HG03442 (cell line): ENCODE measurements around the gene AQP6.

Experiments used
- ATAC-seq: cut with Tn5 transposase; IDR thresholded peaks from one replicate; pipeline ENCODE4 v1.9.1; 2021; ENCODE audit warnings: mild to moderate bottlenecking, moderate library complexity; ENCODE audit not compliant: unreplicated experiment

The AQP6 gene, protein sequence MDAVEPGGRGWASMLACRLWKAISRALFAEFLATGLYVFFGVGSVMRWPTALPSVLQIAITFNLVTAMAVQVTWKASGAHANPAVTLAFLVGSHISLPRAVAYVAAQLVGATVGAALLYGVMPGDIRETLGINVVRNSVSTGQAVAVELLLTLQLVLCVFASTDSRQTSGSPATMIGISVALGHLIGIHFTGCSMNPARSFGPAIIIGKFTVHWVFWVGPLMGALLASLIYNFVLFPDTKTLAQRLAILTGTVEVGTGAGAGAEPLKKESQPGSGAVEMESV

DNA sequence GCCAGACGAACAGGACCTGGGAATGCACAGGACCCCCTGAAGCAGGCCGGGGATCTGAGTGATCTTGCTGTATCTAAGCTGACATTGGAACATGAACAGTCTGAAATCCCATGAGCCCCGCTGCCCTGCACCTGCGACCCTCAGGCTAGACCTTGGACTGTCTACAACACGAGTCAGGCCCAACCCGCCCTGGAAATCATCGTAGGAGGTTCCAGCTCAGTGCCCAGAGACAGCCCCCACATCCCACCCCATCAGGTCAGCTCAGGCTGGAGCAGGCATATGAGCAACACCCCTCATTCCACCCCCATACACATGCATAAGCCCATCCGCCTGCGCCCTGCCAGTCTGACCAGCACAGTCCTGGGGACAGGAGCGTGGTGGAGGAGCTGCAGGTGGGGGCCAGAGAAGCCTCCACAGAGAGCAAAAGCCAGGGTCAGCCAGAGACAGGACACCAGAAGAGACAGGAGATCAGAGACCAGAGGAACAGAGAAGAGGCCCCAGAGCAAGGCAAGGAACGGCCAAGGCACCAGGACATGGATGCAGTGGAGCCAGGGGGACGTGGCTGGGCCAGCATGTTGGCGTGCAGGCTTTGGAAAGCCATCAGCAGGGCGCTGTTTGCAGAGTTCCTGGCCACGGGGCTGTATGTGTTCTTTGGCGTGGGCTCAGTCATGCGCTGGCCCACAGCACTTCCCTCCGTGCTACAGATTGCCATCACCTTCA is at the start of gene AQP6:
Gene AQP6, plus strand, starts transcription at position 307 of the 720 bp plus-strand sequence. Its CDS starts 227 bp downstream, at position 534.
- ATAC-seq: no peak

DNA sequence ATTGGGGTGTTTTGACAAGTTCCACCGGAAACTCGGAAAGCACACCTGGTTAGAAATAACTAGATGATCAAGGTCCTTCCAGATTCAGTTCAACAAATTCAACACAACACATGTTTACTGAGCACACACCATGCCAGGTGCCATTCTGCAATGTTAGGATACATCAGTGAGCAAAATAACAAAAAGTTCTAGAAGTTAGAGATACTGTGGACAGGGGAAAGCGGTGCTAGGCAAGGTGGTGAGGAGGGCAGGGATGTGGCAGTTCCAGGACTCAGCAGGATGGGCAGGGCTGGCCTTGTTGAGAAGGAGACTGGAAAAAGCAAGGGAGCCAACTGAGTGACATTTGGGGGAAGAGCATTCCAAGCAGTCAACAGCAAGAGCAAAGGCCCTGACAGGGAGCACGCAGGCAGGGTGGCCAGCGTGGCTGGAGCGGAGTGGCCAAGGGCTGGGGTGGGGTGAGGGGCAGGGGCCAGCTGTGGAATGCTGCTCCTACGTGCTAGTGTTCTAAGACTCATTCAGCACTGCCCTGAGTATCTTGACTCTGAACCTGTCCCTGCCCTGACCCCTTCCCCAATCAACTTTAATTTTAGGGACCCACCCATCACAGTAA is 49.6 kb upstream of the AQP6 start:
- no peak for ATAC-seq

DNA sequence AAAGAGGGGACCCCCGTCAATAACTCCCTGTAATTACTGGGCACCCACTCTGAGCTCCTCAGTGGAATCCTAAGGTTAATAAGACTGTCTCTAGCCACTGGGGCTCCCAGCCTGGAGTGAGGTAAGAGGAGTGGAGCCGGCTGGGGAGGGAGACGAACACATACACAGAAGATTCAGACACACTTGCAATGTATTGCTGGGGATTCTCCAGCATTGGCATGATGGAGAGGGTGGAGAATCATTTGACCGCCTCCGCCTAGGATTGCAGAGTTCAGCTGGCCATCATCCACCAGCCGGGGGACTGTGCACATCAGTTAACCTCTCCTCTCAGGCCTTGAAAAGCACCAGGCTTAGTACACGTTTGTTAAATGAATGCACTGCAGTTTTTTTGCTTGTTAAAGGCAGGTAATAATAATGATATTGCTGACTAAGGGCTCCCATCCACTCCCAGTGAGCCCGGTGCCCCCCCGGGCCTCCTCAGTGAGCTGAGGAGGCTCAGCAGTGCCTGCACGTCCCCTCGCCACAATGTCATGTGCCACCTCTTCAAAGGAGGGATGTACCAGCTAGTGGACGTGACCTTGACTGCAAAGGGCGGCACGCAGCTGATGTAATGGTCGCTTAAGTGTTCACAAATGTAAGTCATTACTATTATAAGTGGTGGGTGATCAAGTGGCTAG is 48.7 kb upstream of the AQP6 start:
- no peak for ATAC-seq

DNA sequence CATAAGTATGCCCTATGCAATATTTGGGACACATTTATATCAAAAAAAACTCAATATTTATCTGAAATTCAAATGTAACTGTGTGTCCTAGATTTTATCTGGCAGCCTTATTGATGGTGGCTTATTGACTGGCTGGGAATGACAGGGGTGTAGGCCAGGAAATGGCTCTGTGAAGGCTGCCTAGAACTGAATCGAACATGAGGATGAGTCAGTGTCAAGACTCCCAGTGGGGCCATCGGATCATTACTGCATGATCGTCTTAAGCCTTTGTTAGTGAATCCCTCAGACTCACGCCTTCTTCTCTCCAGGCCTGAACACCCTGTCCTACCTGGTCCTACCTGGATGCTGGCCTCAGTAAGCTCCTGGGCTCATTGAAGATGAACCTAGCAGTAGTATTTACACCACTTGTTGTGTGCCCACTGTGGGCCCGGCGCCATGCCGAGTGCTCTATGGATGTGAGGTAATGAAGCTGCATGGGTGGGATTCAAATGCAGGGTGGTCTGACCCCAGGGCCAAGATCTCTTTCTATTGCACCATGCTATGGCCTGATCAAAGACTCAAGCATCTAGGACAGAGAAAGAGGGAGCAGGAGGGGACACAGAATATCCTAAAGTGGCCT is 48.0 kb upstream of the AQP6 start:
- no peak for ATAC-seq

DNA sequence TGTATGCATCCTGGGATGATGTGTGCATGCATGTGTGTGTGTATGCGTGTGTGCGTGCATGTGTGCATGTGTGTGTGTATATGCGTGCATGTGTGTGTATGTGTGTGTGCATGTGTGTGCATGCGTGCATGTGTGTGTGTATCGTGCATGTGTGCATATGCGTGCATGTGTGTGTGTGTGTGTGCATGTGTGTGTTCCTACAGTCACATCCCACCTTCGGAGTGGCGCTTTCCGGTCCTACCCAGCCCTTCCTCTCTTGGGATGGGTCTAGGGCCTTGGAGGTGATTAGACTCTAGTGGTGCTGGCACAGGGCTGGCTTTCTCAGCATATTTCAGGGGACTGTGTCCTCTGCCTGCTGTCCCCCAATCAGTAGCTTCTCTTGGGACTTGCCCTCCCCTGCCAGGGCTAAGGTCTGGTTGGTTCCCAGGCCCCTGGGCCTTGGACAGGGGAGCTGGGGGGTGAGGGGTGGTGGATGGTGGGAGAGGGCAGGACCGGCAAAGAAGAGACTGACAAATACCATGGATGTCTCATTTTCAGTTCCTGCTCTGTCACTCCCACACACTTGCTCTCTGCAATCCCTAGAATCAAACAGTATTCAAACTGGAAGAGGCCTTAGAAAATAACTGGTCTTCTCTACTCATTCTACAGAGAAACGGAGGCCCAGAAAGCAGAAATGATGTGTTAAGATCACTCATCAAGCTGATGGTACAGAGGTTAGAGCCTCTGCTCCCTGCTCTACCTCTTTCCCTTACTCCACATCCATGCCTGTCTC is 47.1 kb upstream of the AQP6 start:
- no peak for ATAC-seq

DNA sequence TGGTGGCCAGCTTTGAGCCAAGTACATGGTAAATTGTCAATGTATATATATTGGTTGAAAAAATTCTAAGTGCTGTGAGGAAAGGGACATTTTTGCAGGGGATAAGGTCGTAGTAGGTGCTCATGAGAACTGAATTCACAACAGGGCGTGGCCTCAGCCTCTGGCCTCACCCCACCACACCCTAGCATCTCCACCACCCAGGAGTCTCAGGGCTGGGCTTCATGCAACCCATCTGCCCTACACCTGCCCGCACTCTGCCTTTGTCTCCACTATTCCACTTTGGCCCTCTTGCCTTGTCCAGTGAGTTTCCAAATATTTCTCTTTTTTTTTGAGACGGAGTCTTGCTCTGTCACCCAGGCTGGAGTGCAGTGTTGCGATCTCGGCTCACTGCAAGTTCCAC is 44.3 kb upstream of the AQP6 start:
- no peak for ATAC-seq

DNA sequence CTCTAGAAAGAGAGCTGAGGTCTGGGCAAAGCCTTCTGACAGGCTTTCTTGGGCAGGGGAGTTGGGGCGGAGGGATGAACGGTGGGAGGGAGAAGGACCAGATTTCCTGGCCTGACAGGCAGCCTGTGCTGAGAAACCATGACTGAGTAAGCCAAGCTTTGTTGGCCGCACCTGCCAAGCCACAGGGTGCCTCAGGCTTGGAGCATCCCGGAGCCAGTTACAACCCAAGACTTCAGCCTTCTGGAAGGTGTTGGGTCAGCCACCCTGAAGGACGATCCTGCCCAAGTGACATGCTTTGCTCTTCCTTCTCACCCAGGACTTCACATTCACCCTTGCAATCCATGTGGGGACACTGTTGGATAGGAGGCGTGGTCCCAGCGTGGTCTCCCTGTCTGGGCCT is 43.2 kb upstream of the AQP6 start:
- no peak for ATAC-seq

DNA sequence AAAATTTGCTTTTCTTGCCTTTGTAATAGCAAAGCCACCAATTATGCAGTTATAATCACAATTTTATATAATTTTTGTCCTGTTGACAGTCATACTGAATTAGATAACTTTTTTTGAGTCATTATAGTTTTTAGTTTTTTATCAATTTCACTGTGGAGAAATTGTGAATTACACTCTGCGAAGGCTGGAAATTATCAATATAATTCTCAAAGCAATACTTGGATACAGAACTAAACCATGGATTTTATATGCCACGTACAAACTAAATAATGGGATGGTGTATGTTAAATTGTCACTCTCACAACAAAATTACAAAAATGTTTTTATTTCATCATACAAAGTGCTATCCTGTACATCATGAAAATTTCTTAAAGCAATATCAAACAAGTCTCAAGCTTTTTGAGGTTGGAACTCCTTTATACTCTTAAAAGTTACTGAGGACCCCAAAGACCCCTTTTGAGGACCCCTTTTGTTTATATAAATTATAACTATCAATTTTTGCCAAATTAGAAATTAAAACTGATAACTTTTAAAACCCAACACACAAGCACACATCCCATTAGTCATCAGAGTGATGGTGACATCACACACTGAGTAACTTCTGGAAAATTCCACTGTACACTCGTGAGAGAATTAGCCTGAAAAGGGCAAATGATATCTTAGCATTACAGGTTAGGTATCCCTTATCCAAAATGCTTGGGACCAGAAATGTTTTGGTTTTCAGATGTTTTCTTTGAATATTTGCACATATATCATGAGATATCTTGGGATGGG is 42.0 kb upstream of the AQP6 start:
- no peak for ATAC-seq

DNA sequence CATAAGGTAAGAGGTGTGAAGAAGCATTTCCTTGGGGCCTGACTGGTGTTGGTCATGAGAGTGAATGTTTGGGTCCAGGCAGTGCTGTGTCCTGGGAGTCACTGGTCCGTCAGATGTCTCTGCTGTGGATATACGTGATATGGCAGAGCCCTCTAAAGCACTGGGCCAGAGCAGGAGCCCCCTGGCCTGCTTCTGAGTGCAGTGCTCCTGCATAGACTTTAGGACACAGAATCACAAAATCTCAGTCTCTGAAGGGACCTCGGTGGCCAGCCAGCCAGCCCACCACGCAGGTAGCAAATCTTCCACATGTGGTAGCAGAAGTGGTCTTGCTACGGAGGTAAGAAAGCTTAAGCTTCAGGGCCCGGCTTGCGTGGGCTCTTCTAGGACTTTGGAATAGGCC is 40.7 kb upstream of the AQP6 start:
- no peak for ATAC-seq

DNA sequence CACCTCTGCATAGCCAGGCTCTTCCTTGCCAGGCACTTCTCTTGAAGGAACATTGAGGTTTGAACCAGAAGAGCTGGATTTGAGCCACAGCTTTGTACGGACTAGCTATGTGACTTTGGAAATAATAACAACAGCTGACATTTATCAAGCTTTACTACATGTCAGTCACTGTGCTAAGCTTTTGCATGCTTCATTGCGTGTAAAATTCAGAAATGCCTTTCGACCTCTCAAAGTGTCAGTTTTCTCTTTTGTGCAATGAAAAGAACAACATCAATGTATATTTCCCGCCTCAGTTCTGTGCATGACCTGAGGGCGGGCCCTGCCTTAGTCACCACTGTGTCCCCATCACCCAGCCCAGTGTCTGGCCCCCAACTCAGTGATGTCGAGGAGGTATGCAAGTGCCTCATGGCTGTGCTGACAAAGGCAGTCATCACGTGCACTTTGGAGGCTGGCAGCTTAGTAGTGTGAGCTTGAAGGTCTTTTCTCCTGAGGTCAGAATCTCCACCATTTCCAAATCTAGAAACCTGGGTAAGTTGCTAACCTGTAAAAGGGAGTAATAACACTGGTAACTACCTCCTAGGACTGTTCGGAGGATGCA is 40.1 kb upstream of the AQP6 start:
- no peak for ATAC-seq

DNA sequence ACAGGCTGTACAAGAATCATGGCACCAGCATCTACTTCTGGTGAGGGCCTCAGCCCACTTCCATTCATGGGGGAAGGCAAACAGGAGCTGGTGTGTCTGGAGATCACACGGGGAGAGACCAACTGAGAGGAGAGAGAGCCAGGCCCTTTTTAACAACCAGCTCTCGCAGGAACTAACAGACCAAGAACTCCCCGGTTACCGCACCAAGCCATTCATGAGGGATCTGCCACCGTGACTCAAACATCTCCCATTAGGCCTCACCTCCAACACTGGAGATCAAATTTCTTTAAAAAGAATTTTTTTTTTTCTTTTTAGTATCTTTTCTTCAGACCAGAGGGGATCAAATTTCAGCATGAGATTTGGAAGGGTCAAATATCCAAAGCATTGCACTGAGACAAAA is 39.0 kb upstream of the AQP6 start:
- no peak for ATAC-seq

DNA sequence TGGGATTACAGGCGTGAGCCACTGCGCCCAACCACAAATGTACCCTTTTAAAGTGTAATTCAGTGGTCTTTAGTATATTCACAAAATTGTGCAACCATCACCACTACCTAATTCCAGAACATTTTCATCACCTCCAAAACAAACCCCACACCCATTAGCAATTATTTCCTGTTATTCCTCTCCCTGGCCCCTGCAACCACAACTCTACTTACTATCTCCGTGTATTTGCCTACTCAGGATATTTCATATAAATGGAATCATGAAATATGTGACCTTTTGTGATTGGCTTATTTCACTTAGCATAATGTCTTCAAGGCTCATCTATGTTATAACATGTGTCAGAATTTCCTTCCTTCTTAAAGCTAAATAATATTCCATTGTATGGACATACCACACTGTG is 38.2 kb upstream of the AQP6 start:
- ATAC-seq: no peak

DNA sequence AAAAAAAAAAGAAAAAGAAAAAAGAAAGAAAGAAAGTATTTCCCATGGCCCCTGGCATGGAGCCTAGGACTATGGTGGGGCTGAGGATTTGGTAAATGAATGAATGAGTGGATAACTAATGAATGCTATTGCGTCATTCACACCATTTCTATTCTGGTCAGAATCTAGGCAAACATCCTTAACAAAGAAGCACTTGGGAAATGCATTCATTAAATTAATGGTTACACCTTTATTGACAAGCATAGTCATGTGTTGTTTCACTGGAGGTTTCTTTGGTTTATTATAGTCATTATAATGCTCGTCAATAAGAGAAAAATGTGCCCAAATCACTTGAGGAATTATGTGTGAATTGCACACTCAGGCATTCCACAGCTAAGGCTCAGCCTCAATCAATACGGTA is 35.8 kb upstream of the AQP6 start:
- ATAC-seq: no peak

DNA sequence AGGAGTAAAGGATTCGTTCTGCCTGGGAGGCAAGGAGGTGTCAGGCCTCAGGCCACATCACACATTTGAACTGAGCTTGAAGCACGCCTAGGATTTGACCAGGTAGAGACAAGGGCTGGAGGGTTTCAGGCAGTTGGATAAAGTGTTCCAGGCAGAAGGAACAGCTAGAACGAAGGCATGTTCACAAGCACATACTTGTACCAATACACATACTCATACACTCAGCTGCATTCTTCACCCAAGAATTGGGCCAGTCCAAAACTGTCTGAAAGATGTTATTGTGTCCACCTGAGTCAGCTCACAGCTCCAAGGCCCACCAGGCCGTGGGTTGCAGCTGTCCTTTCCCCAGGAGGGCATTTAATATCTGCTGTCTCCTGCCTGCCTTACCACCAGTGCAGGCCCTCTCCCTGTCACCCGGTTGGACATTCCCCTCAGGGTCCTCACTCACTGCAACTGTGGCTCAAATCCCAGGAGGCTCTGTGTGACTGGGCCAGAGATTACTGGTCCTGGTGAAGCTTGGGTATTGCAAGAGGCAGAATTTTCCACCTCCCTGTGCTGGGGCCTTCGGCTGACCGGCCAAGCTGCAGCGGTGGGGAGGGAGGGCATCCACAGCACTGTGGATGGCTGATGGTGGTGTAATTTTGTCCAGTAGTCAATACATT is 35.0 kb upstream of the AQP6 start:
- ATAC-seq: no peak

DNA sequence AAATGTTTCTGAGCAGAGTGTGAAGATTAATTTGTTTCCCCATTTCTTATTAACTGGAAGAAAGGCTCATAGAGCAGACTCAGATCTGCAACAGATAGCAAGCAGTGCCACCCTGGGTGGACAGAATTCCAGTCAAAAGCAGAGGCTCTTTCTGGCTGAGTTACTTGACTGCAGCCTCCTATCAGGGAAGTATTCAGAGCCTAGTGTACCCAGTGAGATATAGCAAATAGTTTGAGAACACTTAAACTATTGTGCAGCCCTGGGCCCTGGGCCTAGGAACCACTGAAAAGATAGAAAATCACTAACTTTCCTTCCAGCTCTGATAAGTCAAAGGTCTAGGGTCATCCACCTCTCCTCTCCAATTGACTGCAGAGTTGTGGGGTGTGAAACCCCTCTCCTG is 33.4 kb upstream of the AQP6 start:
- no peak for ATAC-seq

DNA sequence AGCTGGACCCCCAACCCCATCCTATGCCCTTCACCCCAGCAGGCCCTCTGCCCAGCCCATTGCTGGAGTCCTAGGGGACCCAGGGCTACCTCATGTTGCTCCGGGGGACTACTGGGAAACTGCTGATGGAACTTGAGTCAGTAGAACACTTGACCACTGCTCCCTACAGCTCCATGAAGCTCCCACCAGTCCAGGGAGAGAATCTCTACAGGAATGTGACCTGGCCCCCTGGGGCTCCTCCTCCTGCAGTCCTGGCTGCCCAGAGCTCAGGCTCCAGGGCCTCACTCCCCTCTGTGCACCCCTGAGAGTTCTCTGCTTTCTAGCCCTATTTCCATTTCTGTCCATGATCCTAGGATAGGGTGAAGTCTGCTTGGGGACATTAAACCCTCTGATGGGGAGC is 33.0 kb upstream of the AQP6 start:
- ATAC-seq: no peak

DNA sequence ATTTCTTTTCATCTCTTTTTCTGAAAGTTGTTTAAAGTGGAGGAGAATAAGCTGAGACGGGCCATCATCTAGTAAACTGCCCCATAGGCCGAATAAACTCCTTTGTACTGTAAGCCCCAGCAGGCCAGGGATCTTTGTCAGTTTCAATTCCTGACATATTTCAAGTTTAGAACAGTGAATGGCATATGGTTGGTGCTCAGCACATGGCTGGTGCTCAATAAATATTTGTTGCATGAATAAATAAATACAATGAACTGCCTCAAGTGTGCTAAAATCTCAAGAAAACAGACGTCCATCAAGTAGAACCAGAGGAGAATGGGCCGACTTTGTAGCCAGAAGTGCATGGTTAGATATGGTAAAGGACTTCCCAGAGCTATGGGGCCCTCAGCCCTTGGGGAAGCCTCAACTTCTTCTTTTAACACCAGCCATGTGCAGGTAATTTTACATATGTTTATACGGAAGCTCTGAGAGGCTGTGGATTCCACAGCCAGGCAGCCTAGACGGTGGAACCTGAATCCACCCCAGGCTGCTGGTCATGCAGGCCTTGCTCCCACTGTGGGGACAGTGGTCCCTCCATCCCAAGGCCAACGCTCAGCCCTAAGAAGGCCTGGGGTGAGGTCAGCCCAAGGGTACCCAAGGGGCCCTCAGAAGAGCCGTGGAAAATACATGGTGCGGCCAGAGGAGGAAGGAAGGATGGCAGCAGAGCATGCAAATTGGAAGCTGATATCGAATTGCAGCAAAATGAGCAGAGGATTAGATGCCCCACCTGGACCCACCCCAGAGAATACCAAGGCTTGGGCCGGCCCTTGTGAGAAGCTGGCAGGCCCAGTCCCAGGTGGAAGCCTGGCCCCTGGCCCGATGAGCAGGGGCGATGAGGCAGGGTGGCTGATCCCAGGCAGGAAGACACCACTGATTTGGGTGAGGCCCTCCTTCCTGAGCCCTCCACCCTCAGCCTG is 30.9 kb upstream of the AQP6 start:
- no peak for ATAC-seq

DNA sequence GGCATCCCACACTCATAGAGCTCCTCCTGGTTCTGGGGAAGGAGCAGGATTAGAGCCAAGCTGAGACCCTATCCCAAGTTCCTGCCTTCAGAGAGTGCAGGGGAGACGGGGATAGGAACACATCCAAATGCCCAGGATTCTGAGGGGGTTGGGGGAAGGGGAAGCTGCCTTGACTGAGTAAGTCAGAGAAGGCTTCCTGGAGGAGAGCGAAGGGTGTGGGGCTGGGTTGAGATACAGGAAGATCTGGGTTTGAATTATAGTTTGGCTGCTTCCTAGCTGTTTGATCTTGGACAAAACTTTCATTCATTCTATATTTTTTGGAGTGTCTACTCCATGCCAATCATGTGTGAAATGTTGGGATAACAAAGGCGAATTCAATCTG is 30.2 kb upstream of the AQP6 start:
- ATAC-seq: no peak
